NCI-H774 (cell line): ENCODE data around the gene C1orf21.

Experiments used
- DNase-seq: peaks from one replicate; lab custom pipeline; 2025; lab: John Stamatoyannopoulos, UW

C1orf21 gene

DNA sequence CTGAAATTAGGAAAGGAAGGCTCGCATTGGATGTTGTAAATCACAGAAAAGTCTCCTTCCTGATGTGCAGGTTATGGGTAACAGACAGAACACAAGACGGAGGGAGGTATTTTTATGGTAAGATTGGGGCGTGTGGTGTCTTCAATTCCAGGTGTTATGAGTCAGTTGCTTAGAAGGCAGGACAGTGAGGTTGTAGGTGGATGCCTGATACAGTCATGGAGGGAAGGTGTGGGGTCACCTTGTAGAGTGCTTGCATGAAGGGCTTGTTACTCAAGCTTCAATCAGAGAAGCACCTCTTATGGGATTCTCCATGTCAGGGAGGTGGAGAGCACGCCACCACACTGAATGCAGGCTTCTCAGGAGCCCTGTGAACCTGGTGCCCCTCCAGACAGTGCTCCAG lies 63.1 kb downstream of the C1orf21 start:
- no peak for DNase-seq

GRCh38 chr1:184455786-184456185 lies 69.0 kb downstream of the C1orf21 start:
- DNase-seq, result no peak

DNA sequence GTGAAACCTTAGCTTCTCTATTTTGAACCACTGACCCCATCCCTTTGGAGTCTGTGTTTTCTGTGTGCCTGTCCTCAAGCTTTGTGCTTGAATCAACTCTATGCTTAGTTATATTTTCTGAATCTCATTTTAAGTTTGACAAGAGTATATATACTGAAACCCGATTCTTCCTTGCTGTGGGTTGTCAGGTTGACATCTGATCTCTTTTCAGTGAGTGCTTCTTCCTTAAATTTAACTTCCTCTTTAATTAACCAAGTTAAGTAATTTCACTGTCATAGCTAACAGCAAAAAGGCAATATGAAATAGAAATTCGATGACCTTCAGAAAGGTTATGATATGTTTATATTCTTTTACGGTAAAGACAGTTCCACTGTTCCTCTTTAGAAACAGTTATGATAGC lies 69.4 kb downstream of the C1orf21 start:
- DNase-seq, result no peak

GRCh38 chr1:184457500-184457899 lies 70.7 kb downstream of the C1orf21 start:
- no peak for DNase-seq

- no peak for DNase-seq
Observed at GRCh38 chr1:184461321-184461720, 74.5 kb downstream of the C1orf21 start.

GRCh38 chr1:184462155-184462554 lies 75.3 kb downstream of the C1orf21 start:
- no peak for DNase-seq

- DNase-seq, result no peak
Observed at GRCh38 chr1:184462990-184463389, 76.2 kb downstream of the C1orf21 start.

GRCh38 chr1:184463680-184464079 lies 76.9 kb downstream of the C1orf21 start:
- DNase-seq, result no peak

- no peak for DNase-seq
Observed at GRCh38 chr1:184464757-184465156, 77.9 kb downstream of the C1orf21 start.

- DNase-seq, result no peak
Observed at GRCh38 chr1:184465489-184466146, 78.8 kb downstream of the C1orf21 start.

GRCh38 chr1:184467295-184467694 lies 80.5 kb downstream of the C1orf21 start:
- DNase-seq, result no peak

DNA sequence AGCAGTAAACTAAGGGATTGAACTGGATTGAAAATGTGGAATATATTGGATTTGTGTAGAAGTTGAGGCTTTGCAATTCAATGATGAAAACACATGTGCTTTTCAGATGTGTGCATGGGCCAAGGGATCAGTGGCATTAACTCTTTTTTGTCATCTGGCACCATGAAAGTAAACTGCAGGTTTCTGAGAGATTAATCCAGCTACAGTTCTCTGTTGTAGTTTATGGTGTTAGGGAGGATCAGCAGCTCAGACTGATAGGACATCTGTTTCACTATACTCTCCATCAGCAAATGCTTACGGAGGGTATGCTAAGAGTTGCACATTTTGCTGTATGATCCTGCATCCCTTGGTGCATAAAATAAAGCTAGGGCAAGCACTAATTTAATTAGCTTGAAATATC lies 82.6 kb downstream of the C1orf21 start:
- no peak for DNase-seq

- no peak for DNase-seq
Observed at GRCh38 chr1:184471686-184472085, 84.9 kb downstream of the C1orf21 start.

DNA sequence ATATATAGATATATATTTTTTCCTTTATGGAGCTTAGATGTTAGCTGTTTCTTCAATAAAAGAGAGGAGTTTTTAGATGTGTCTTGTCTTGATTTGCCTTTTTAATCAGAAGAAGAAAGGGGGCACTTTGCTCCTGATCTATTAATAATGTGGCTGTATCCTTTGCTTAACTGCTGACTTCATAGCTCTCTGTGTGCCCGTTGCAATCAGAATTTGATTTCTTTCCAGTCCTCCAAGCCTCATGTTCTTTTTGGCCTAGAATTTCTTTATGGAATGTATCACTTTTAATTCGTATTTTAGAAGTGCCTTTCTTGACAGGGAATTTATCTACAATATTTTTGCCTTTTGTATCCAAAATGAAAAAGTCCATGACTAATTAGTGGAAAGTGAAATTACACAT lies 85.3 kb downstream of the C1orf21 start:
- no peak for DNase-seq

GRCh38 chr1:184473176-184473966 lies 86.5 kb downstream of the C1orf21 start:
- no peak for DNase-seq

- no peak for DNase-seq
Observed at GRCh38 chr1:184476187-184476586, 89.4 kb downstream of the C1orf21 start.

- no peak for DNase-seq
Observed at GRCh38 chr1:184479435-184480167, 92.8 kb downstream of the C1orf21 start.

DNA sequence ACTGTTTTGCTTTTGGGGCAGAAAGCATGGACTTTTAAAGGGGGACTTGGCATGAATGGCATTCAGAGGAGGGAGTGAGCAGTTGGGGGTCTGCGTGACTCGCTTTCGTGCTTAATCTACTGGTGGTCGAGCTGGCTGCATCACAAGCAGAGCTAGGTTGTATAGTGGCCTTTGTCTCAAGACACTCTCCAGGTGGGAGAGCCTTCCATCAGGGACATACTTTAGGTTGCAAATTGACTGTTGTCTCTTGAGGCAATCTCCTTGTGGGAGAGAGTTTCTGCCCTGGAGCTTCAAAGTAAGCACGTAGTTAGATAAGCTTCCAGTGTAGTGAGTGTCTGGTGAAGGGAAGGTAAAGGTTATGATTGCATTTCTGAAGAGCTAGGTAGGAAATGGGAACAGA lies 93.9 kb downstream of the C1orf21 start:
- DNase-seq, result no peak

- DNase-seq, result no peak
Observed at GRCh38 chr1:184482136-184482535, 95.3 kb downstream of the C1orf21 start.

DNA sequence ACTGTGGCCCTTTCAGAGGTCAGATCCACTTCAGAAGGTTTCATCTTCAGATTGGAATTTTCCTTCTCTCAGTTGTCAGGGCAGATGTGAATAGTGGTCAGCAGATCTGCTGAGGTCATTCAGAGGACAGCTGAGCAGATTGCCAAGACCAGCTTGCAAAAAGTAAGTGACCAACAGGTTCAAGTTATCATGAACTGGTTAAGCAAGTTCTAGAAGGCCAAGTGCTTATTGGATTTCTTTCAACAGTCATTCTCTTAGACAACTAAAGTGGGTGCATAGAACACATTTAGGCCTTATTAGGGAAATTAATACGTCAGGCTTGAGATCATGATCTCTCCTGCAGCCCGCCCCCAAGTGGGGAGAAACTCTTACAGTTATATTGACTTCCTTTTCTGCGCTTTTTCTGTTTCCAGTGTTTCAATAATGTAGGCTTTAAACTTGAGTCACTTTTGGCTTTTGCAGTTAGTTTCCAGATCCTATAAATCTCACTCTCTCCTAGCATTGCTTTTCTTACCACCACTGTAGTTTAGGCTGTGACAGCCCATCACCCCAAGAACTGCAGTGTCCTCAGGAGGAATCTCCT lies 96.4 kb downstream of the C1orf21 start:
- DNase-seq, result no peak

DNA sequence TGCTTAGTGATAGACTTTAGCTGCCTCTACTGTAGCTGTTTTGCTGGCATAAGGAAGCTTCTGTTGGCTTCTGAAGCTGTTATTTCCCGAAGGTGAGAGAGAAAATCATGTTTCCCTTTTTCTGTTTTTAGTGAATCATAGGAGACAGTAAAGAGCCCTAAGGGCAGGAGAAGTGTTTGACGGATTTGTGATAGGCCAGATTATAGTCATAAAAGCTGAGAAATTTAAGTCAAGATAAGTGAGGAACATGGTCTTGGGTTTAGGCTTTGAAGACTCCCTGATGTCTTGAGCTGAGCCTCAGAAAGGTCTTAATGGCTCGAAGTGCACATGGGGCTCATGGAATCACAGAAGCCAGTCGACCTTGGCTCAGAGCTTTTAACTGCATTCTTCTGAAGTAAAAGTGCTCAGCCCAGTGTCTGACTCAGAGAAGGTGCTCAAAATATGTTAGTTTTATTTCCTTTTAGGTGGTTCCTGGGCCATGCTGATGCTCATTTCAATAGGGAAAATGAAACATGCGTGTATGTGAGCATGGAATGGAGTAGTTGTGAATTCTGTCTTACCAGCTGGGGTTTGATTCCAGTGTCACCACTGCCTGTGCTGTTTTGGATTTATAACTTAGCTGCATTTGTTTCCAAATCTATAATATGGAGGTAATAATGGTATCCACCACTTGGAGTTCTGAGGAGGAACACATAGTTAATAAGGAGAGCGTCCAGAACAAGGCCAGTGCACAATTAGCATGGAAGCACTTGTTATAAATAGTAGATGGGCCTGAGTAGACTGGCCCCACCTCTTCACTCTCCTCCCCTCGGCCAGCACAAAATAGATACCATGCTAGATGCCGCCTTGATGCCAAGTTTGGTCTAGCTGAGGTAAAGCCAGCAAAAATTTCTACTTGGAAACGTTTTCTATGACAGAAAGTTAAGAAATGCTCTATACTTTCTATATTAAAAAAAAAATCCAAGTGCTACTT lies 99.2 kb downstream of the C1orf21 start:
- DNase-seq, result no peak
